ENCODE data around the gene IL22RA1. TPM values are rescaled to one million over a fixed set of nuclear protein-coding genes. Genes with fewer than 3 reads are reported as not detected.

Gene IL22RA1
- total RNA-seq, 1 experiment from 2014 or later, result 5.0 TPM

DNA sequence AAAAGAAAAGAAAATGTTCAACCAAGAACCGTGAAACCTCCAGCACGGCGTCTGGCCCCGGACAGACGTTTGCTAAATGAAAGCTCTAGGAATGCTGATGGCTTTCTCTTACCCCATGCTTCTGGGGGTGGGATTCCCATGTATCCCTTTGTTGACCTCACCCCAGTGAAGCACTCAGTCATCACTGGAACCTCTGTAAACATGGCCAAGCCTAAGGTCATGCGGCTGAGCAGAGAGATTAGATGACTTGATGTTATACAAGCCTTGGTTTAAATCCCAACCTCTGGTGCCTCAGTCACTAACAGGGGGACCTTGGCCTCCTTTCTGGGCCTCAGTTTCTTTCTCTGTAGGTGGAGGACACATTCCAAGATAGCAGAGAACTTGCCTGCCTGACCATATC is 28.2 kb downstream of the IL22RA1 start:
- POLR2A ChIA-PET (ENCODE audit: unreplicated experiment), result interaction anchor here (0.7 kb wide), 1 partner anchor 16 kb away, joined by 3 read pairs; no protein-coding TSS in a partner anchor
- H2AFZ ChIP-seq, result no peak overlapping the region
- no peak overlapping the region for H3K4me2 ChIP-seq
- CTCF ChIA-PET, result interaction anchor here (0.7 kb wide), 1 partner anchor 71 kb away, joined by 10 read pairs; no protein-coding TSS in a partner anchor
- TF ChIP-seq EZH2 (IDR thresholded peaks at IDR 0.05; ENCODE audit: low read depth), result no peak
- TF ChIP-seq, protein P1, sequence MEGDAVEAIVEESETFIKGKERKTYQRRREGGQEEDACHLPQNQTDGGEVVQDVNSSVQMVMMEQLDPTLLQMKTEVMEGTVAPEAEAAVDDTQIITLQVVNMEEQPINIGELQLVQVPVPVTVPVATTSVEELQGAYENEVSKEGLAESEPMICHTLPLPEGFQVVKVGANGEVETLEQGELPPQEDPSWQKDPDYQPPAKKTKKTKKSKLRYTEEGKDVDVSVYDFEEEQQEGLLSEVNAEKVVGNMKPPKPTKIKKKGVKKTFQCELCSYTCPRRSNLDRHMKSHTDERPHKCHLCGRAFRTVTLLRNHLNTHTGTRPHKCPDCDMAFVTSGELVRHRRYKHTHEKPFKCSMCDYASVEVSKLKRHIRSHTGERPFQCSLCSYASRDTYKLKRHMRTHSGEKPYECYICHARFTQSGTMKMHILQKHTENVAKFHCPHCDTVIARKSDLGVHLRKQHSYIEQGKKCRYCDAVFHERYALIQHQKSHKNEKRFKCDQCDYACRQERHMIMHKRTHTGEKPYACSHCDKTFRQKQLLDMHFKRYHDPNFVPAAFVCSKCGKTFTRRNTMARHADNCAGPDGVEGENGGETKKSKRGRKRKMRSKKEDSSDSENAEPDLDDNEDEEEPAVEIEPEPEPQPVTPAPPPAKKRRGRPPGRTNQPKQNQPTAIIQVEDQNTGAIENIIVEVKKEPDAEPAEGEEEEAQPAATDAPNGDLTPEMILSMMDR (conservative IDR thresholded peaks at IDR 0.05), result no peak
- no TSS peak for BruUV-seq (replicated peaks)
- no peak overlapping the region for H3K4me3 ChIP-seq
- H3K79me2 ChIP-seq (ENCODE audit: low read depth), result no peaks in the 10 kb centered on the region
- H3K27me3 ChIP-seq (ENCODE audit: insufficient read depth, low read depth), result no peaks in the 10 kb centered on the region
- H3K4me1 ChIP-seq (replicated peaks; ENCODE audit: insufficient read depth), result peaks cover 14% of the 10 kb centered on the region
- DNase-seq, result no peak
- H3K9me2 ChIP-seq (ENCODE audit: insufficient read depth), result no peaks in the 10 kb centered on the region
- no peak overlapping the region for H3K27ac ChIP-seq
- H3F3A ChIP-seq (ENCODE audit: insufficient read depth, low read depth), result no peaks in the 10 kb centered on the region
- no peaks in the 10 kb centered on the region for H3K36me3 ChIP-seq (ENCODE audit: low read depth)
- H4K20me1 ChIP-seq (ENCODE audit: insufficient read depth), result no peaks in the 10 kb centered on the region
- H3K9me3 ChIP-seq (ENCODE audit: insufficient read depth, low read depth), result no peaks in the 10 kb centered on the region
- intact Hi-C loops (cut with micrococcal nuclease; ENCODE audit: unreplicated experiment), result no loop called here

DNA sequence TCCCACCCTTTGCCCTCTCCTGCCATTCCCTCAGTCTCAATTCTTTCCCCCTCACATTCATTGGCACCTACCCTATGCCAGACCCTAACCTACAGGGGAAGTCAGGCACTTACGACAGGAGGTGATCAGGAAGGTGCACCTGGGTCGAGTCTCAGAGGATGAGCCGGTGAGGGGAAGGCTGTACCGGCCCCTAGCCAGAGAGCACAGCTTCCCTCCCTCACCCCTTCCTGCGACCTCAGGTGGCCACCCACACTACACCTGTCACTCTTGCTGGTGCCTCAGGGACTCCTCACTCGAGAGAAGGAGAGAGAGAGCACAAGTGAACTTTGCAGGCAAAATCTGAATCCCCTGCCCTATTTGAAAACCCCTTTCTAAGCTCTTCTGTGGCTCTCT is 29.3 kb downstream of the IL22RA1 start:
- Histone ChIP-seq H3K9me2 (ENCODE audit: insufficient read depth) (no peaks in the 10 kb centered on the region), H3K4me2 (no peak overlapping the region), H3F3A (ENCODE audit: insufficient read depth, low read depth) (no peaks in the 10 kb centered on the region), H2AFZ (no peak overlapping the region), H4K20me1 (ENCODE audit: insufficient read depth) (no peaks in the 10 kb centered on the region), H3K79me2 (ENCODE audit: low read depth) (no peaks in the 10 kb centered on the region), H3K27ac (no peak overlapping the region), H3K9me3 (ENCODE audit: insufficient read depth, low read depth) (no peaks in the 10 kb centered on the region), H3K4me3 (no peak overlapping the region), H3K36me3 (ENCODE audit: low read depth) (no peaks in the 10 kb centered on the region), H3K4me1 (replicated peaks; ENCODE audit: insufficient read depth) (peaks cover 14% of the 10 kb centered on the region), H3K27me3 (ENCODE audit: insufficient read depth, low read depth) (no peaks in the 10 kb centered on the region)
- ChIA-PET POLR2A (ENCODE audit: unreplicated experiment) (no interaction called here), CTCF (no interaction called here)
- no TSS peak for BruUV-seq (replicated peaks)
- DNase-seq, result no peak
- TF ChIP-seq, protein P1 (conservative IDR thresholded peaks at IDR 0.05), result no peak
- TF ChIP-seq EZH2 (IDR thresholded peaks at IDR 0.05; ENCODE audit: low read depth), result no peak
- intact Hi-C loops (cut with micrococcal nuclease; ENCODE audit: unreplicated experiment), result no loop called here

DNA sequence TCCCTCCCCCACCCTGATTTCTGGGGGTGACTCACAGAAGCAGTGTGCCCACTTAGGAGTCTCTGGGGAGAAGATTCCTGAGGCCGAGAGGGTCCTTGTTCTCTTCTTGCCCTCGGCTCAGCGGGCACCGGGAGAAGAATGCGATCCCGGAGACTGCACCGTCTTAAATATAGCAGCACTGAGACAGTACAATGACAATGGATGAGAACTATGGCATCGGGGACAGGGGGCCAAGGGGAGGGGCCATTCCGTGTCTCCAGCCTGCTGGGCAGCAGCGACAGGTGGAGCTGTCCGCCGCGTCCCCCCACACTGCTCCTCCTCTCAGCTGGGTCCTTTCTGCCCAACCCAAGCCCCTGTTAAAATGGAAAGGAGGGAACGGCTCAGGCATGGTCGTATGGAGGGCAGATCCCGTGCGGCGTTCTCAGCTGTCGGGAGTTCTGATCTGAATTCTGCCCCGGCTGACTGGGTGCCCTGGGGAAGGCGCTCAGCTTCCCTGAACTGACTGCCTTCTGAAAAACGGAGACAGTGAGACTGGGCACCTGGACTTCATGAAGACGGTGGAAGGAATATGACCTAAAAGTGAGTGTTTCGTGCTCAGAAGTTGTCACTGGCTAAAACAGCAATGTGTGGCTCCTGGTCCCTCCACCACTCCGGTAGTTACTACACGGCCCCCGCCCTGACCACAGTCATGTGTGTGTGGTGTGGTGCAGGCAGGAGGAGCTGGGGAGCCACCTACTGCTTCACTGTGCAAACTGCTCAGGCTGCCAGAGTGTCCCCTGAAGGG is 30.8 kb downstream of the IL22RA1 start, which contains the start of gene MYOM3:
TSS of gene MYOM3 (minus strand) at position 140 of the 784 bp plus-strand sequence. CDS start 3,499 bp downstream, outside the sequence.
- no peaks in the 10 kb centered on the region for H3K79me2 ChIP-seq (ENCODE audit: low read depth)
- intact Hi-C loops (cut with micrococcal nuclease; ENCODE audit: unreplicated experiment), result no loop called here
- H2AFZ ChIP-seq, result no peak within 1 kb of the TSS
- TF ChIP-seq, protein P1 (conservative IDR thresholded peaks at IDR 0.05), result peak; percentile 34; the same call in 1 of the 2 replicates
- TF ChIP-seq EZH2 (IDR thresholded peaks at IDR 0.05; ENCODE audit: low read depth), result no peak
- BruUV-seq (replicated peaks), result no TSS peak
- ChIA-PET POLR2A (ENCODE audit: unreplicated experiment) (interaction anchor here (0.6 kb wide), 1 partner anchor 161 kb away, joined by 3 read pairs; no protein-coding TSS in a partner anchor), CTCF (no interaction called here)
- peak; percentile 40 to 55 for DNase-seq
- H3K27me3 ChIP-seq (ENCODE audit: insufficient read depth, low read depth), result no peaks in the 10 kb centered on the region
- H3K4me1 ChIP-seq (replicated peaks; ENCODE audit: insufficient read depth), result peaks cover 4% of the 10 kb centered on the region; the same call in 1 of the 2 replicates
- no peaks in the 10 kb centered on the region for H3K36me3 ChIP-seq (ENCODE audit: low read depth)
- H3K9me3 ChIP-seq (ENCODE audit: insufficient read depth, low read depth), result no peaks in the 10 kb centered on the region
- no peaks in the 10 kb centered on the region for H3F3A ChIP-seq (ENCODE audit: insufficient read depth, low read depth)
- no peaks in the 10 kb centered on the region for H4K20me1 ChIP-seq (ENCODE audit: insufficient read depth)
- H3K4me2 ChIP-seq, result no peak within 1 kb of the TSS
- H3K9me2 ChIP-seq (ENCODE audit: insufficient read depth), result no peaks in the 10 kb centered on the region
- no peak within 1 kb of the TSS for H3K27ac ChIP-seq
- H3K4me3 ChIP-seq, result no peak within 1 kb of the TSS
